Mucosa of descending colon (tissue), 3 donors: ENCODE results near the gene PPCS. TPM values are rescaled to one million over a fixed set of nuclear protein-coding genes. Genes with fewer than 3 reads are reported as not detected.
"Not testable (repeated sequence)": the region's sequence is repeated elsewhere in the genome, so short reads cannot be mapped to it uniquely, and the experiment has no call there.

ENCODE experiments used
- ATAC-seq: fragments of 200-7000 bp; cut with Tn5 transposase; one replicate; pipeline ENCODE4 v1.9.1; 2020; ENCODE audit warnings: mild to moderate bottlenecking, moderate library complexity
- DNase-seq, 3 donors: peaks; one replicate each; pipeline ENCODE4 v3.0.0-alpha.2; 2020
- H3K36me3 ChIP-seq: fragments of 200-600 bp; one replicate; pipeline ENCODE4 v1.8.0; 2021; ENCODE audit warnings: low read depth, mild to moderate bottlenecking
- H3K4me1 ChIP-seq: fragments of 200-600 bp; one replicate; pipeline ENCODE4 v1.8.0; 2021; ENCODE audit warnings: low read depth, mild to moderate bottlenecking
- H3K4me3 ChIP-seq: fragments of 200-600 bp; one replicate; pipeline ENCODE4 v1.8.0; 2021; ENCODE audit warnings: mild to moderate bottlenecking
- H3K9me3 ChIP-seq: fragments of 200-600 bp; one replicate; pipeline ENCODE4 v1.8.0; 2021; ENCODE audit warnings: mild to moderate bottlenecking
- intact Hi-C, 2 donors: fragments of 100-400 bp; cut with DNase I in 1 of 2; cut with micrococcal nuclease in 1 of 2; formaldehyde crosslinking; loops; one replicate each; pipeline versions ENCODE4 v1.11.0 to v1.11.1; 2022; cut with DNase I, micrococcal nuclease
- total RNA-seq, 3 donors: library from RNA; stranded (reverse); fragmentation: NEBNext Ultra II Directional in 2 of 3; extraction: Animal tissue kit (Norgen Biotek cat#: 25700) in 2 of 3; gene quantifications; one replicate each; pipeline versions ENCODE4 v1.2.1 to v1.2.4, GENCODE V29; 2021 to 2023
- TF ChIP-seq, protein P1 (sequence below): fragments of 200-600 bp; IDR thresholded peaks from one replicate; pipeline ENCODE4 v1.8.0; 2022; ENCODE audit warnings: antibody characterized with exemption, mild to moderate bottlenecking
- donor health status: DM: no; HTN: no; CAD: no; lungs with moderate emphysema.
- donor health status: DM: no; HTN: no; CAD: no.
- donor health status: DM: no; HTN: yes; CAD: no.

The PPCS gene
- total RNA-seq, 3 donors from 2014 or later: 62.2 to 90.5 (median 75.8) TPM

DNA sequence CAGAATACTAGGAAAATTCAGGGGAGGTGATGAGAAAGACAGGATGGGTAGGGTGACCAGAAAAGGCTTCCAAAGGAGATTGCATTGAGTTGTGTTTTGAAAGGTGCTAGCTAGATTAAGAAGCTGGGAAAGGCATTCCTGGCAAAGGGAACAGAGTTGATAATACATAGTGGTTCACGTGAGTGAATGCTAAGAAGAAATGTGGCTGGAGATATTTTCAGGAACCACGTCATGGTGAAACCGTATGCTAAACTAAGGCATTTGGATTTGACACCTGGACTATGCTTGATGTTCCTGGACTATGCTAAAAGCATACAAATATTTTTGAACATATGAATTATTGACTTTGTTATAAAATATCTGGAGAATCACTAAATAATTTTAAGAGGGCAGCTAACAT lies 21.4 kb downstream of the PPCS start:
- H3K36me3 ChIP-seq: no peaks in the 10 kb centered on the region
- H3K4me3 ChIP-seq: no peak overlapping the region
- ATAC-seq (no peak), DNase-seq (no peak)
- H3K9me3 ChIP-seq: no peaks in the 10 kb centered on the region
- TF ChIP-seq, protein P1, sequence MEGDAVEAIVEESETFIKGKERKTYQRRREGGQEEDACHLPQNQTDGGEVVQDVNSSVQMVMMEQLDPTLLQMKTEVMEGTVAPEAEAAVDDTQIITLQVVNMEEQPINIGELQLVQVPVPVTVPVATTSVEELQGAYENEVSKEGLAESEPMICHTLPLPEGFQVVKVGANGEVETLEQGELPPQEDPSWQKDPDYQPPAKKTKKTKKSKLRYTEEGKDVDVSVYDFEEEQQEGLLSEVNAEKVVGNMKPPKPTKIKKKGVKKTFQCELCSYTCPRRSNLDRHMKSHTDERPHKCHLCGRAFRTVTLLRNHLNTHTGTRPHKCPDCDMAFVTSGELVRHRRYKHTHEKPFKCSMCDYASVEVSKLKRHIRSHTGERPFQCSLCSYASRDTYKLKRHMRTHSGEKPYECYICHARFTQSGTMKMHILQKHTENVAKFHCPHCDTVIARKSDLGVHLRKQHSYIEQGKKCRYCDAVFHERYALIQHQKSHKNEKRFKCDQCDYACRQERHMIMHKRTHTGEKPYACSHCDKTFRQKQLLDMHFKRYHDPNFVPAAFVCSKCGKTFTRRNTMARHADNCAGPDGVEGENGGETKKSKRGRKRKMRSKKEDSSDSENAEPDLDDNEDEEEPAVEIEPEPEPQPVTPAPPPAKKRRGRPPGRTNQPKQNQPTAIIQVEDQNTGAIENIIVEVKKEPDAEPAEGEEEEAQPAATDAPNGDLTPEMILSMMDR: no peak
- intact Hi-C loops: no loop called here
- H3K4me1 ChIP-seq: no peaks in the 10 kb centered on the region

DNA sequence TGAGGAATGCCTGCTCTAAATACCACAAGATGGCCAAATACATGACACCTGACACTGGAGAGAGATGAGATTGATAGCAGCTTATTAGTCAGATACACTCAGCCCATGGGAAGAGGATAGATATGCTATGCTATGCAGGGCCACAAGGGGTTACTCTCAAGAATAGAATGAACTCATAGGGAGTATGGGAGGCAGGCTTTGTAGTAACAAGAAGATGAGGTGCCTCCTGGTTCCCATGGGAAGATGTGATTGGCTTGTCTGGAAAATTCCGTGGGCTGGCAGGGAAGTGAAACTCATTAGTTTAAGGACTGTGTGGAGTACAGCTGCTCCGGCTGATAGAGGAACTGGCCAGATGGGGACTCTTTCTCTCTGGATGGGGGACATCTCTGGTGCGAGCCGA lies 23.3 kb downstream of the PPCS start:
- DNase-seq (no peak), ATAC-seq (no peak)
- Histone ChIP-seq H3K9me3 (no peaks in the 10 kb centered on the region), H3K4me3 (no peak overlapping the region), H3K4me1 (no peaks in the 10 kb centered on the region), H3K36me3 (no peaks in the 10 kb centered on the region)
- TF ChIP-seq, protein P1: no peak
- intact Hi-C loops: no loop called here

DNA sequence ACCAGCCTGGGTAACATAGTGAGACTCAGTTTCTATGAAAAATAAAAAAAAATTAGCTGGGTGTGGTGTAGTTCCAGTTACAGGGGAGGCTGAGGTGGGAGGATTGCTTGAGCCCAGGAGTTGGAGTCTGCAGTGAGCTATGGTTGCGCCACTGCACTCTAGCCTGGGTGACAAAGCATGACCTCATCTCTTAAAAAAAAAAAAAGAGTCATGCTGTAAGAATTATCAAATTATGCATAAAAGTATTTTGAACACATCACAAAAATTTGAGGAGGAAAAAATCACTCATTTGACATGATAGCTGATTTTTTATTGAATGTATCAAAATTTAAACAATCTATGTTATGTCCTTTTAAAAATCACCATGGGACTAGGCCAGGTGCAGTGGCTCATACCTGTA lies 24.6 kb downstream of the PPCS start:
- H3K4me1 ChIP-seq: no peaks in the 10 kb centered on the region
- no peak overlapping the region for H3K4me3 ChIP-seq
- ATAC-seq: no peak
- no peak for DNase-seq
- TF ChIP-seq, protein P1: no peak
- intact Hi-C loops: no loop called here
- H3K9me3 ChIP-seq: no peaks in the 10 kb centered on the region
- H3K36me3 ChIP-seq: no peaks in the 10 kb centered on the region

DNA sequence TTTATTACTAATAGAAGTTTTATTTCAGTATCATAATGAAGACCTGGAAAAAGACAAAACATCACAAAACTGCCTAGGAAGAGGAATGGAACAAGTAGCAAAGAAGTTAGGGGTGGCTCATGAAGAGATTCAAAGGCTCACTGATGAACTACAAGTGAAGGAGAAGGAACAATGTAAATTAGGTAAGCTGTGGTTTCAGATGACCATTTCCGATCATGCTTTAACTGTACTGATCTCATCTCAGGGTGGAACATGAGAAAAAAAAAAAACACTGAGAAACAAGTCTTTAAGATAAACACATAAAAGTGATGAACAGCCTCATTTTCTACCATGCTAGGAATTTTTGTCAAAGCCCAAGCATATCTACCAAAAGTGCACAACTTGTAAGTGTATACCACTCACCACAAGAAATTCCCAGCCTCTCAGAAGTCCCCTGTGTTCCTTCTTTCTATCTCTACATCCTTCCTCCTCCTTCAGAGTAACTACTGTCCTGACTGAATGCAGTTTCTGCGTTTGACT lies 26.4 kb downstream of the PPCS start:
- Histone ChIP-seq H3K4me1 (no peaks in the 10 kb centered on the region), H3K9me3 (no peaks in the 10 kb centered on the region), H3K36me3 (no peaks in the 10 kb centered on the region), H3K4me3 (no peak overlapping the region)
- TF ChIP-seq, protein P1: no peak
- no peak for DNase-seq
- intact Hi-C loops: no loop called here
- no peak for ATAC-seq

DNA sequence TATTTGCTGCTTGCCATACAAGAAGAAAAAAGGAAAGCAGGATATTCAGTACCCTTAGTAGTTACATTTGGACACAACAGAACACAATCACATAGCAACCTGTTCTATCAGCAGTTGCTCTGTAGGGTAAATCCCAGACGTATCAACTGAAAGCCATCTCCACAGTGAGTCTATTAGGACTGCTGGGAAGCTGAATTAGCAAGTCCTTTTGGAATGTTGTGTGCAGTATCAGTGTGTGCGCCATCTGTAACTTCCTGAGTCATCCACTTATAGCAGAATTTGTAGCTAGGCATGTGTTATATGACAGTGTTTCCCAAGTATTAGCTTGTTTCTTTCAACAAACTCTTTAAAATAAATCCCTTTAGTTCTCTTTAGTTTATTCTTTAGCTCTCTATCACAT lies 28.0 kb downstream of the PPCS start:
- Histone ChIP-seq H3K4me1 (no peaks in the 10 kb centered on the region), H3K9me3 (no peaks in the 10 kb centered on the region), H3K4me3 (no peak overlapping the region), H3K36me3 (no peaks in the 10 kb centered on the region)
- DNase-seq: no peak
- TF ChIP-seq, protein P1: no peak
- intact Hi-C loops: no loop called here
- ATAC-seq: no peak

DNA sequence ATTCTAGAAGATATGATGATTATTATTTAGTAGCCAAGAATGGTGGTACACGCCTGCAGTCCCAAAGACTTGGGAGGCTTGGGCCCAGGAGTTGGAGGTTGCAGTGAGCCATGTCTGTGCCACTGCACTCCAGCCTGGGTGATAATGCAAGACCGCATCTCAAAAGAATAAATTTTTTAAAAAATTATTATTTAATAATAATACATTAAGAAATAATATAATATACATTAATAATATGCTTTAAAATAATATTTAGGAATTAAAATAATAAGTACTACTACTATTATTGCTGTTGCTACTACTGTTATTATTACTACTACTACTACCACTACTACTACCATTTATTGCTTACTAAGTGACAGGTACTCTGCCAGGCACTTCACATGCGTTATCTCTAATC lies 33.9 kb downstream of the PPCS start:
- H3K9me3 ChIP-seq: peaks cover 6% of the 10 kb centered on the region
- H3K36me3 ChIP-seq: no peaks in the 10 kb centered on the region
- no peak for DNase-seq
- no peak for ATAC-seq
- H3K4me1 ChIP-seq: no peaks in the 10 kb centered on the region
- intact Hi-C loops: no loop called here
- no peak overlapping the region for H3K4me3 ChIP-seq
- TF ChIP-seq, protein P1: no peak

DNA sequence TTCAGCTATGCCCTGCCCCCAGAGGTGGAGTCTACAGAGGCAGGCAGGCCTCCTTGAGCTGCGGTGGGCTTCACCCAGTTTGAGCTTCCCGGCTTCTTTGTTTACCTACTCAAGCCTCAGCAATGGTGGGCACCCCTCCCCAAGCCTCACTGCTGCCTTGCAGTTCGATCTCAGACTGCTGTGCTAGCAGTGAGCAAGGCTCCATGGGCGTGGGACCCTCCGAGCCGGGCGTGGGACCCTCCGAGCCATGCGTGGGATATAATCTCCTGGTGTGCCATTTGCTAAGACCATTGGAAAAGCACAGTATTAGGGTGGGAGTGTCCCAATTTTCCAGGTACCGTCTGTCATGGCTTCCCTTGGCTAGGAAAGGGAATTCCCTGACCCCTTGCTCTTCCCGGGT lies 45.7 kb downstream of the PPCS start:
- H3K36me3 ChIP-seq, H3K4me1 ChIP-seq, H3K4me3 ChIP-seq, intact Hi-C loops, ATAC-seq, DNase-seq: not testable (repeated sequence)
- H3K9me3 ChIP-seq: peaks cover 45% of the 10 kb centered on the region
